Chondrocyte (in vitro differentiated cells): ENCODE data around the gene USP15. TPM values are rescaled to one million over a fixed set of nuclear protein-coding genes. Genes with fewer than 3 reads are reported as not detected.

ENCODE experiments used
- DNase-seq: peaks from one replicate; pipeline ENCODE4 v3.0.0; 2021; ENCODE audit warnings: mixed read lengths, low spot score
- H3K27ac Mint-ChIP-seq: one replicate; pipeline ENCODE4 v1.8.0; 2021; ENCODE audit warnings: mild to moderate bottlenecking, moderate library complexity, mixed read lengths; ENCODE audit not compliant: unreplicated experiment
- H3K27me3 Mint-ChIP-seq: 2 replicates; pipeline ENCODE4 v1.8.0; 2021; ENCODE audit warnings: low read depth, mixed read lengths
- H3K36me3 Mint-ChIP-seq: 2 replicates; pipeline ENCODE4 v1.8.0; 2021; ENCODE audit warnings: low read depth, mixed read lengths
- H3K4me1 Mint-ChIP-seq: 2 replicates; pipeline ENCODE4 v1.8.0; 2021; ENCODE audit warnings: low read depth, mild to moderate bottlenecking, mixed read lengths
- H3K4me3 Mint-ChIP-seq: one replicate; pipeline ENCODE4 v1.8.0; 2021; ENCODE audit warnings: mild to moderate bottlenecking, moderate library complexity, mixed read lengths; ENCODE audit not compliant: unreplicated experiment
- H3K9me3 Mint-ChIP-seq: 2 replicates; pipeline ENCODE4 v1.8.0; 2021; ENCODE audit warnings: low read depth, mixed read lengths
- total RNA-seq: library from RNA; stranded (reverse); gene quantifications from 3 replicates; pipeline ENCODE4 v1.2.1, GENCODE V29; 2021
- TF ChIP-seq, protein P1 (sequence below): fragments of 200-600 bp; sonication (generic); IDR thresholded peaks from 2 replicates; pipeline ENCODE4 v1.5.0; 2021; ENCODE audit warnings: antibody characterized with exemption, mild to moderate bottlenecking, moderate library complexity

Gene USP15
- total RNA-seq, 1 donor from 2014 or later, result 48.2 TPM

DNA sequence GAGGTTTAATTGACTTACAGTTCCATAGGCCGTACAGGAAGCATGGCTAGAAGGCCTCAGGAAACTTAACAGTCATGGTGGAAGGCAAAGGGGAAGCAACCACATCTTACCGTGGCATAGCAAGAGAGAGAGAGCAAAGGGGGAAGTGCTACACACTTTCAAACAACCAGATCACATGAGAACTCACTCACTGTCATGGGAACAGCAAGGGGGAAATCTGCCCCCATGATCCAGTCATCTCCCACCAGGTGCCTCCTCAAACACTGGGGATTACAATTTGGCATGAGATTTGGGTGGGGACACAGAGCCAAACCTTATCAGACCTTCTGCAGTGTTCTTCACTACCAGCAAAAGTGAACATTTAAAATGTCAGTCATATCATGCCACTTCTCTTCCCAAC lies 58.9 kb downstream of the USP15 start:
- no peaks in the 10 kb centered on the region for H3K27me3 Mint-ChIP-seq
- DNase-seq, result no peak
- H3K9me3 Mint-ChIP-seq, result no peaks in the 10 kb centered on the region
- no peak overlapping the region for H3K4me3 Mint-ChIP-seq
- H3K27ac Mint-ChIP-seq, result no peak overlapping the region
- H3K36me3 Mint-ChIP-seq, result peaks cover 26% of the 10 kb centered on the region
- no peaks in the 10 kb centered on the region for H3K4me1 Mint-ChIP-seq
- TF ChIP-seq, protein P1, sequence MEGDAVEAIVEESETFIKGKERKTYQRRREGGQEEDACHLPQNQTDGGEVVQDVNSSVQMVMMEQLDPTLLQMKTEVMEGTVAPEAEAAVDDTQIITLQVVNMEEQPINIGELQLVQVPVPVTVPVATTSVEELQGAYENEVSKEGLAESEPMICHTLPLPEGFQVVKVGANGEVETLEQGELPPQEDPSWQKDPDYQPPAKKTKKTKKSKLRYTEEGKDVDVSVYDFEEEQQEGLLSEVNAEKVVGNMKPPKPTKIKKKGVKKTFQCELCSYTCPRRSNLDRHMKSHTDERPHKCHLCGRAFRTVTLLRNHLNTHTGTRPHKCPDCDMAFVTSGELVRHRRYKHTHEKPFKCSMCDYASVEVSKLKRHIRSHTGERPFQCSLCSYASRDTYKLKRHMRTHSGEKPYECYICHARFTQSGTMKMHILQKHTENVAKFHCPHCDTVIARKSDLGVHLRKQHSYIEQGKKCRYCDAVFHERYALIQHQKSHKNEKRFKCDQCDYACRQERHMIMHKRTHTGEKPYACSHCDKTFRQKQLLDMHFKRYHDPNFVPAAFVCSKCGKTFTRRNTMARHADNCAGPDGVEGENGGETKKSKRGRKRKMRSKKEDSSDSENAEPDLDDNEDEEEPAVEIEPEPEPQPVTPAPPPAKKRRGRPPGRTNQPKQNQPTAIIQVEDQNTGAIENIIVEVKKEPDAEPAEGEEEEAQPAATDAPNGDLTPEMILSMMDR, result no peak

DNA sequence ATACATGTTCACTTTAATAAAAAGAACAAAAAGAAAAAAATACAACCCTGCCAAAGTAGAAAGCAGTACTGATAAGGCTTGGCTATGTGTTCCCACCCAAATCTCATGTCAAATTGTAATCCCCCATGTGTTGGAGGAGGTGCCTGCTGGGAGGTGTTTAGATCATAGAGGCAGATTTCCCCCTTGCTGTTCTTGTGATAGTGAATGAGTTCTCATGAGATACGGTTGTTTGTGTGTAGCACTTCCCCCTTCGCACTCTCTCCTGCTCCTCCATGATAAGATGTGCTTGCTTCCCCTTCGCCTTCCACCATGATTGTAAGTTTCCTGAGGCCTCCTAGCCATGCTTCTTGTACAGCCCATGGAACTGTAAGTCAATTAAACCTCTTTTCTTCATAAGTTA lies 59.9 kb downstream of the USP15 start:
- H3K27me3 Mint-ChIP-seq, result no peaks in the 10 kb centered on the region
- no peak overlapping the region for H3K27ac Mint-ChIP-seq
- no peaks in the 10 kb centered on the region for H3K9me3 Mint-ChIP-seq
- no peak for DNase-seq
- no peaks in the 10 kb centered on the region for H3K4me1 Mint-ChIP-seq
- TF ChIP-seq, protein P1, result no peak
- no peak overlapping the region for H3K4me3 Mint-ChIP-seq
- H3K36me3 Mint-ChIP-seq, result peaks cover 26% of the 10 kb centered on the region

DNA sequence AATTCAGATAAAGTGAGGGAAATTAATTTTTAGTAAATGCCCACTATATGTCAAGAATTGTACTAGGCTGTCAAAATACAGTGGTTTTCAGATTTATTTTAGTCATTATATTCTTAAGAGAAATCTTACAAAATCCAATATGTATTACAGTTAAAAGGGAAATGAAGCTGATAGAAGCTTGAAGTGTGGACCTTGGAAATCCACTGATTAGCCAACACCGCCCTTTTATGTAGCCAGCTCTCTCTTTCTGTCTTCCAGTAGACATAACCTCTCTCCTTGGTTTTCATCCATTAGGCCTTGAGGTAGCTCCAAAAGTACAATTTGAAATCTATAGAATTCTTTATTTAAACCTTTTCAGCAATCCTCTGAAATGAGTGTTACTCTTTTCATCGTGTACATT lies 63.2 kb downstream of the USP15 start:
- Mint-ChIP-seq H3K27ac (no peak overlapping the region), H3K36me3 (peaks cover 21% of the 10 kb centered on the region), H3K4me3 (no peak overlapping the region), H3K9me3 (no peaks in the 10 kb centered on the region), H3K4me1 (no peaks in the 10 kb centered on the region), H3K27me3 (no peaks in the 10 kb centered on the region)
- TF ChIP-seq, protein P1, result no peak
- DNase-seq, result no peak

DNA sequence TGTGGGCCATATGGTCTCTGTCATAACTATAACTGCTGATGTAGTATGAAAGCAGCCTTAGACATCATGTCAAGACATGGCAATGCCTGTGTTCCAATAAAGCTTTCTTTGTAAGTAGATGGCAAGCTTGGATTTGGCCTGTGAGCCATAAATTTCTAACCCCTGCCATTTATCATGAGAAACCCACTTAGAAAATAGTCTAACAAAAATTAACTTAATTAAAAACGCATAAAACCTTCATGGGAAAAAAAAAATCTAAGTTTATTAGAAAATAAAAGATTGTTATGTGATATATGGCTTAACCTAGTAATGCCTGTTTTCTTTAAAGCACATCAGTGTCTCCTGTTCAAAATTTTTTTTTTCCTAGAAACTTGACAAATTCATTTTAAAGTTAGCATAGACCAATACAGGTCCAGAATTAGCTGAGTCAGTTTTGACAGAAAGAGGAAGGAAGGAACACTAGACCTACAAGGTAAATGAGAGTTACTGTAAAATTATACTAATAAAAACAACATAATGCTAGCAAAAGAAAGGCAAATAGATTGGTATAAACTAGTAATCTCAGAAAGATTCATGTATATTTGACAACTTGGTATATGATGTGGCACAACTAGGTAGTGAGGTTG lies 68.2 kb downstream of the USP15 start:
- Mint-ChIP-seq H3K27ac (no peak overlapping the region), H3K27me3 (no peaks in the 10 kb centered on the region), H3K36me3 (no peaks in the 10 kb centered on the region), H3K9me3 (no peaks in the 10 kb centered on the region), H3K4me1 (peaks cover 7% of the 10 kb centered on the region), H3K4me3 (no peak overlapping the region)
- no peak for DNase-seq
- TF ChIP-seq, protein P1, result no peak

- H3K27me3 Mint-ChIP-seq, result no peaks in the 10 kb centered on the region
- H3K36me3 Mint-ChIP-seq, result no peaks in the 10 kb centered on the region
- no peaks in the 10 kb centered on the region for H3K9me3 Mint-ChIP-seq
- TF ChIP-seq, protein P1, result no peak
- no peak for DNase-seq
- no peak overlapping the region for H3K27ac Mint-ChIP-seq
- H3K4me1 Mint-ChIP-seq, result peaks cover 7% of the 10 kb centered on the region
- no peak overlapping the region for H3K4me3 Mint-ChIP-seq
These were observed 71.1 kb downstream of the USP15 start for GRCh38 chr12:62331306-62331705.
